Measurements from ENCODE around the gene TBX4. TPM values are rescaled to one million over a fixed set of nuclear protein-coding genes. Genes with fewer than 3 reads are reported as not detected.

The TBX4 gene
- polyA plus RNA-seq, 1 donor (not counting 4 experiments of a cell fraction or from before 2014, with no cell fraction given), result 0.04 TPM

- Histone ChIP-seq H3K36me3 (ENCODE audit: control insufficient read depth in 2 of 2, extremely low read depth in 1 of 2, insufficient read depth in 2 of 2, low read length in 2 of 2) (no peaks in the 10 kb centered on the region), H3K4me3 (ENCODE audit: control insufficient read depth in 2 of 3, extremely low read depth in 1 of 3, insufficient read depth in 2 of 3, low read depth in 1 of 3, low read length in 3 of 3) (no peak overlapping the region), H3K27ac (ENCODE audit: control insufficient read depth, insufficient read depth, low read length) (no peak overlapping the region), H3K9me3 (ENCODE audit: control insufficient read depth, low read depth, low read length) (no peaks in the 10 kb centered on the region), H4K20me1 (ENCODE audit: control insufficient read depth, extremely low read depth, insufficient read depth, low read length) (peaks cover 6% of the 10 kb centered on the region), H3K9ac (ENCODE audit: control insufficient read depth, extremely low read depth, insufficient read depth, low read length) (no peak overlapping the region), H3K27me3 (ENCODE audit: control insufficient read depth, extremely low read depth, insufficient read depth, low read length) (peaks cover 80% of the 10 kb centered on the region), H3K79me2 (ENCODE audit: control insufficient read depth, insufficient read depth, low read length) (no peaks in the 10 kb centered on the region), H3K4me1 (ENCODE audit: control insufficient read depth, extremely low read depth, insufficient read depth, low read length) (peaks cover 11% of the 10 kb centered on the region), H3K4me2 (ENCODE audit: control insufficient read depth, extremely low read depth, insufficient read depth, low read depth, low read length) (no peak overlapping the region), H2AFZ (ENCODE audit: control insufficient read depth, low read length) (no peak overlapping the region), H3K9me1 (ENCODE audit: control insufficient read depth, extremely low read depth, insufficient read depth, low read length) (no peaks in the 10 kb centered on the region)
- FAIRE-seq, result no peak
- DNase-seq (ENCODE audit: low read depth, low spot score), result no peak
- TF ChIP-seq EZH2 (IDR thresholded peaks at IDR 0.05; ENCODE audit: low read length) (no peak), CTCF (optimal IDR thresholded peaks at IDR 0.05 in 1 of 3, IDR thresholded peaks at IDR 0.05 in 1 of 3, conservative IDR thresholded peaks at IDR 0.05 in 1 of 3; ENCODE audit: extremely low read depth in 1 of 3, insufficient read depth in 2 of 3, low read length in 3 of 3) (no peak)
- dilution Hi-C loops (cut with MboI; ENCODE audit: extremely low pct_ligation_motif_present, low sequenced_read_pairs), result no loop called here
Measured at GRCh38 chr17:61406537-61406845, 45.7 kb upstream of the TBX4 start.

GRCh38 chr17:61406971-61407911 lies 45.0 kb upstream of the TBX4 start:
- Histone ChIP-seq H3K4me2 (ENCODE audit: control insufficient read depth, extremely low read depth, insufficient read depth, low read depth, low read length) (no peak overlapping the region), H3K9me3 (ENCODE audit: control insufficient read depth, low read depth, low read length) (no peaks in the 10 kb centered on the region), H2AFZ (ENCODE audit: control insufficient read depth, low read length) (no peak overlapping the region), H3K9ac (ENCODE audit: control insufficient read depth, extremely low read depth, insufficient read depth, low read length) (no peak overlapping the region), H4K20me1 (ENCODE audit: control insufficient read depth, extremely low read depth, insufficient read depth, low read length) (peaks cover 6% of the 10 kb centered on the region), H3K36me3 (ENCODE audit: control insufficient read depth in 2 of 2, extremely low read depth in 1 of 2, insufficient read depth in 2 of 2, low read length in 2 of 2) (no peaks in the 10 kb centered on the region), H3K79me2 (ENCODE audit: control insufficient read depth, insufficient read depth, low read length) (no peaks in the 10 kb centered on the region), H3K4me1 (ENCODE audit: control insufficient read depth, extremely low read depth, insufficient read depth, low read length) (peaks cover 11% of the 10 kb centered on the region), H3K27ac (ENCODE audit: control insufficient read depth, insufficient read depth, low read length) (no peak overlapping the region), H3K9me1 (ENCODE audit: control insufficient read depth, extremely low read depth, insufficient read depth, low read length) (no peaks in the 10 kb centered on the region), H3K4me3 (ENCODE audit: control insufficient read depth in 2 of 3, extremely low read depth in 1 of 3, insufficient read depth in 2 of 3, low read depth in 1 of 3, low read length in 3 of 3) (no peak overlapping the region), H3K27me3 (ENCODE audit: control insufficient read depth, extremely low read depth, insufficient read depth, low read length) (peaks cover 73% of the 10 kb centered on the region)
- DNase-seq (ENCODE audit: low read depth, low spot score) (no peak), FAIRE-seq (no peak)
- dilution Hi-C loops (cut with MboI; ENCODE audit: extremely low pct_ligation_motif_present, low sequenced_read_pairs), result no loop called here
- TF ChIP-seq CTCF (optimal IDR thresholded peaks at IDR 0.05 in 1 of 3, IDR thresholded peaks at IDR 0.05 in 1 of 3, conservative IDR thresholded peaks at IDR 0.05 in 1 of 3; ENCODE audit: extremely low read depth in 1 of 3, insufficient read depth in 2 of 3, low read length in 3 of 3), result no peak
- no peak for TF ChIP-seq EZH2 (IDR thresholded peaks at IDR 0.05; ENCODE audit: low read length)
